Ammon's horn (tissue), 1 donor: Measurements from ENCODE around the gene CSF1.
"Not testable (repeated sequence)": the region's sequence is repeated elsewhere in the genome, so short reads cannot be mapped to it uniquely, and the experiment has no call there.

Experiments used
- DNase-seq: peaks from one replicate; pipeline ENCODE4 v3.0.0-alpha.2; 2016; ENCODE audit warnings: low spot score

Gene CSF1

DNA sequence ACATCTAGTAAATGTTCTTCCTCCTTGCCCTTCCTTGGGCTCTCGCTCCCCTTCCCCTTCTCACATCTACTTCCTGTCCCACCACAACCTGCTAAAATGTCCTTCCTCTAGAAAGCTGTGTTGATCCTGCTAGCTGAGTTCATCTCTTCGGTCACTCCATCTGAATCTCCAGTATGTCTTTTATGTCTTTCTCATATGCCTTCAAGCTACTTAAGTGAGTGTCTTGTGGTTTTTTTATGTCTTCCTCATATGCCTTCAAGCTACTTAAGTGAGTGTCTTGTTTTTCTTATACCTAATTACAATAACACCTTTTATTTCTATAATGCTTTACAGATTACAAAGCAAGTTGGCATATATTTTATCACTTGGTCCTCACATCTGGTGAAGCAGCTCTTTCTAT is 33.9 kb downstream of the CSF1 start:
- DNase-seq, result no peak

DNA sequence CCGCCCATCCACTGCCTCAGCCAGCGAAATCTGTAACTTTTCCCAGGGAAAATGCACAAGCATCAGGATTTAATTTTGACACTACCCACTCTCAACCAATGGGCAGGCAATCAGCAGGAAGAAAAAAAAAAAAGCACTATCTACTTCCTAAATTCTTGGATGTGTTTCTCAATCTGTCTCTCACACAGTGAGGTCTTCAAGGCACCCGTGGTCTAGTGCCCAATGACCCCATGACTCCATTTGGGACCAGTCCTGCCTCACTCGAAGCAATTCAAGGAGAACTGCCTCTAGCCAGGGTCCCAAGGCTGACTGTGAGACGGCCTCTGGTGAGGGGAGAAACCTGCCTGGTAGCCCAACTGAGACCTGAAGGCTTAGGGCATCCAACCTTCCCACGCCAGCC is 35.9 kb downstream of the CSF1 start:
- DNase-seq, result no peak

DNA sequence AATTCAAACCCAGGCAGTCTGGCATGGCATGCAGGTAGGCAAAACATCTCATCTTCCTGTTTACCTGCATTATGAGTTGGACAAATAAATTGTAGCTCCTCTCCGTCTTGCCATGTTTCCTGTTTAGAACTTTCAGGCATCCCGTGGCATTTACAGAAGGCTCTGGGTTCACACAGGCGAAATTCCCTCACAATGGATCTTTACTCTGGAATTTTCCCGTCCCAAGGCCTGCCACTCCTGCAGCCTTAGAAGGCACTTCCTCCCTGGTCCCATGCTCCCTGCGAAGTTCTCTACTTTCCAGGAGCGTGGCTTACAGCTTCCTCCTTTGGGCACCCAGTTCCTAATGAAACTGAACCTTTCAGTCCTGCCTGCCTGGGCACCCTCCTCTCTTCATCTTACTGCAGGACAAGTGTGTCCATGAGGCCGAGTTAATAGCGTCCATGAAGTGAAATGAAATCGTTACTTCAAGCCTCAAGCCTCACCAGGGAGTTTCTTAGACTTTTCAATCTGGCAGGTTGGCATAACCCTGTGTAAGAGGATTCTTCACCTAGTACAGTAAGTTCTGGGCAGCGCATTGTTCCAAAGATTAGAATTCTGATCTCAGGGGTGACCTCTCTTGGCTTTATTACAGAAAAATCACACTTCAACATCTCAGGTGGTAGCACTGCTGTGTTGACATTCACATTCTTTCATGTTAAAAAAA is 37.1 kb downstream of the CSF1 start:
- no peak for DNase-seq

GRCh38 chr1:109948285-109948630 is 37.6 kb downstream of the CSF1 start:
- no peak for DNase-seq

DNA sequence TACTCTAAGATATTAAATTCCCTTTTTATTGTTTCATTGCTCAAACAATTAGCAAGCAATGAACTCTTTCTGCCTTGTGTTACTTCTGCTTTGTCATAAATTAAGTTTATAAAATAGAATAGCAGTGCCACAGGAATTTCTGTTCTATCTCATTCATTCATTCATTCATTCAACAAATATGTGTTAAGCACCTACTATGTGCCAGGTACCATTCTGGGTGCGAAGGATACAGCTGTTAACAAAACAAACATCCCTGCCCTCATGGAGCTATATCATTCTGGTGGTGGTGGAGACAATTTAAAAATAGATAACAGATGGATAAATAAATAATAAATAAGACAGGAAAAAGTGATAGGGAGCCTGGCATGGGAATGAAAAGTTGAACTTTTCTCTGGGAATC is 39.4 kb downstream of the CSF1 start:
- no peak for DNase-seq

DNA sequence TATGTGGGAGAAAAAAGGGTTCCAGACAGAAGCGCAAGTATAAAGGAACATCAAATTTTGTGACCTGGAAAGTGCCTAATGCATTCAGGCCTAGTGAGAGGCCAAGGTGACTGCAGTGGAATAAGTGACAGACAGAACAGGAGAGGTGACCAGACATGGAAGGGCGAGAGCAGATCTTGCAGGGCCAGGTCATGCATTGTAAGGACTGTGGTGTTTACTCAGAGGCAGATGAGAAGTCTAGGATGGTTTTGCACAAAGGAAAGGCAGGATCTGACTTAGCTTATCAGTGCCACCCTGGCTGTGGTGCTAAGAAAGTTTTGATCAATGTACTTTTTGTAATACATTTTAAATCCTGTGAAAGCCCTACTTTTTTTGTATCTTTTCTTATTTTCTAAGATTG is 39.9 kb downstream of the CSF1 start:
- DNase-seq, result no peak

GRCh38 chr1:109951501-109951900 is 40.9 kb downstream of the CSF1 start:
- DNase-seq, result not testable (repeated sequence)

DNA sequence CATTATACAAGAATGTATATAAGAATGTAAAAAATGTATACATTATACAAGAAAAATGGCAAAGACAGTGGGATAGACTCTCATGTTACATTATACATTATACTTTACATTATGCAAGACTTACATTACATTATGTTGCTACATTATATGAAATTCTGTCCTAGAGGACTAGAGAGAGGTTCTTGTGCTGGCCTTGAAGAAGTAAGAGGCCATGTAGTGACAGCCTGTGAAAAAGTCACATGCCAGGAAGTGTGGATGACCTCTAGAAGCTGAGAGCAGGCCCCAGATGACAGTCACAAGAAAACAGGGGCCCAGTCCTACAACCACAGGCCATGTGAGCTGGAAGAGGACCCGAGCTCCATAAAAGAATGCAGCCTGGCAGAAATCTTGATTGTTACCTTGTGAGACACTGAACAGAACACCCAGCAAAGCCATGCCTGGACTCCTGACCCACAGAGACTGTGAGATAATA is 43.4 kb downstream of the CSF1 start:
- no peak for DNase-seq

DNA sequence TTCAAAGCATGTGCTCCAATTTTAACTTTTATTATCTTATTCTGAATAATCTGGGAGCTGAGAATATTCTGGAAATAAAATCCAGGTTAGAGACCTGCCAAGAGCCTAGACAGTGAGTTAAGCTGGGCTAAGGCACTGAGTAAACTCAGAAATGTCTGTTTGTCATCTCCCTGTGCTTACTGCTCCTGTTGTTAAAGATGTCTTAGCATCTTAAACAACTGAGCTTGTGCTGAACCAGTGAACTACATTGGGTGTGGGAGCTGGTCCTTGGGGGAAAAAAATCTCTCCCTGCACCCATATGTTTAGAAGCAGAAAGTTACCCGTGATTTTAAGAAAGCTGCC is 49.0 kb downstream of the CSF1 start:
- no peak for DNase-seq

- DNase-seq, result no peak
Observed at GRCh38 chr1:109959974-109960744, 49.5 kb downstream of the CSF1 start.

- DNase-seq, result no peak
Observed at GRCh38 chr1:109960745-109961094, 50.1 kb downstream of the CSF1 start.

DNA sequence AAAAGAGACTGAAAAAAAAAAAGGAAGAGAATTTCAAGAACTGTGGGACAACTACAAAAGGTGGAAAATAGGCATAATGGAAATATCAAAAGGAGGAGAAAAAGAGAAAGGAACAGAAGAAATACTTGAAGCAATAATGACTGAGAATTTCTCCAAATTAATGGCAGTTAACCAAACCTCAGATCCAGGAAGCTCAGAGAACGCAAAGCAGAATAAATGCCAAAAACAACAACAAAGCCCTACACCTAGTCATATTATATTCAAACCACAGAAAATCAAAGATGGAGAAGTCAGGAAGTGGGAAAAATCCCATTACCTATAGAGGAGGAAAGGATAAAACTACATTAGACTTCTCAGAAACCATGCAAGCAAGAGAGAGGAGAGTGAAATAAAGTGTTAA is 53.2 kb downstream of the CSF1 start:
- no peak for DNase-seq

DNA sequence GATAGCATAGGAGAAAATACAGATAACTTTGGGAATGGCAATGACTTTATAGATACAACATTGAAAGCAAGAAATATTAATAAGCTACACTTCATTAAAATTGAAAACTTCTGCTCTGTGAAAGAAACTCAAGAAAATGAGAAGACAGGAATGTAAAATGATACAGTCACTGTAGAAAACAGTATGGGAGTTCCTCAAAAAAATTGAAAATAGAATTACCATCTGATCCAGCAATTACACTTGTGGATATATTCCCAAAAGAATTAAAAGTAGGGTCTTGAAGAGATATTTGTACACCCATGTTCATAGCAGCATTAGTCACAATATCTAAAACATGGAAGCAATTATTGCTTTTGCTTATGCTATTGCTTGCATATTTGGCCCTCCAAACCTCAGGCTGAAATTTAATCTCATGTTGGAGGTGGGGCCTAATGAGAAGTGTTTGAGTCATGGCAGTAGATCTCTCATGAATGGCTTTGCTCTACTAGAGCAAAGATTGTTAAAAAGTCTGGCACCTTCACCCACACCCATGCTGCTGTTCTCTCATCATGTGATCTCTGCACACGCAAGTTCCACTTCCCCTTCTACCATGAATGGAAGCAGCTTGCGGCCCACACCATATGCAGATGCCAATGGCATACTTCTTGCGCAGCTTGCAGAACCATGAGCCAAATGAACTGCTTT is 58.6 kb downstream of the CSF1 start:
- DNase-seq, result no peak

DNA sequence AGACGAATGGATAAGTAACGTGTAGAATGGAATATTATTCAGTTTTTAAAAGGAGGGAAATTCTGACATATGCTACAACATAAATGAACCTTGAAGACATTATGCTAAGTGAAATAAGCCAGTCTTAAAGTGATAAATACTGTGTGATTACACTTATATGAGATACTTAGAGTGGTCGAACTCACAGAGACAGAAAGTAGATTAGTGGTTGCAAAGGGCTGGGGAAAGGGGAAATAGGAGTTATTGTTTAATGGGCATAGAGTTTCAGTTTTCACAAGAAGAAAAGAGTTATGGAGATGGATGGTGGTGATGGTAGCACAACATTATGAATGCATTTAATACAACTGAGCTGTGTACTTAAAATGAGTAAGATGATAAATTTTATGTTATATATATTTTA is 59.3 kb downstream of the CSF1 start:
- DNase-seq, result no peak

GRCh38 chr1:109971559-109971958 is 60.9 kb downstream of the CSF1 start:
- no peak for DNase-seq

- DNase-seq, result no peak
Observed at GRCh38 chr1:109974191-109974590, 63.5 kb downstream of the CSF1 start.

- DNase-seq, result no peak
Observed at GRCh38 chr1:109975718-109976117, 65.1 kb downstream of the CSF1 start.

DNA sequence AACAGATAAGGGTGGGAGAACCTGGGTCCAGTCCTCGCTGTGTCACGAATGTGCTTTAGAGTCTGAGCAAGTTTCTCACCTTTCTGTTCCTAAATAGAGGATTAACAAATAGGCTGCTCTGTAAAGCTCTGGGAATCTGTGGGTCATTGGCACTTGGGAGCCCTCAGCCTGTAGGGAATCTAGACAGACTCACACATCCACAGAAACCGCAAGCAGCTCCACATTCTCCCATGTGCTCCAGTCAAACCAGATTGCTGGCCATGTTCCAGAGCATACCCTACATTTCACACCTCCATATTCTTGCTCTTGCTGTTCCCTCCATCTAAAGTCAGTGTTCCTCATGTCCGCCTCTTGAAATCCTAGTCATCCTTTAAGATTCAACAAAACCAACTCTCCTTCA is 66.1 kb downstream of the CSF1 start:
- DNase-seq, result no peak

DNA sequence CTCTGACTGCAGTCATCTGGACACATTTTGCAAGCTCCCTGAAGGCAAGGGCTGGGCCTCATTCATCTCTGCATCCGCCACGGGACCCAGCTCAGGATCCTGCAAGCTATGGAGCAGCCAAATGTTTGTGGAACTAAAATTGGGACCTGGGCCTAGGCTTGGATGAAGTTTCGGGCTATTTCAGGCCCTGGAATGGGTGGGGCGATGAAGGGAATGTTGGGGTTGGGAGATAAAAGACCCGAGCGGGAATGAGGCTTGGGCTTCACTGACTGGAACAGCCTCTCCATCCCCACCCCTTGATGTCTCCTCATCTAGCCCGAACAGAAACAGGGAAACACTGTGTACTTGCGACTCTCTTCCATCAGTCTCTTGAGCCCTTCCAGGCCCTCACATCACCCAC is 66.6 kb downstream of the CSF1 start:
- DNase-seq, result no peak

GRCh38 chr1:109977657-109978378 is 67.2 kb downstream of the CSF1 start:
- DNase-seq, result no peak

DNA sequence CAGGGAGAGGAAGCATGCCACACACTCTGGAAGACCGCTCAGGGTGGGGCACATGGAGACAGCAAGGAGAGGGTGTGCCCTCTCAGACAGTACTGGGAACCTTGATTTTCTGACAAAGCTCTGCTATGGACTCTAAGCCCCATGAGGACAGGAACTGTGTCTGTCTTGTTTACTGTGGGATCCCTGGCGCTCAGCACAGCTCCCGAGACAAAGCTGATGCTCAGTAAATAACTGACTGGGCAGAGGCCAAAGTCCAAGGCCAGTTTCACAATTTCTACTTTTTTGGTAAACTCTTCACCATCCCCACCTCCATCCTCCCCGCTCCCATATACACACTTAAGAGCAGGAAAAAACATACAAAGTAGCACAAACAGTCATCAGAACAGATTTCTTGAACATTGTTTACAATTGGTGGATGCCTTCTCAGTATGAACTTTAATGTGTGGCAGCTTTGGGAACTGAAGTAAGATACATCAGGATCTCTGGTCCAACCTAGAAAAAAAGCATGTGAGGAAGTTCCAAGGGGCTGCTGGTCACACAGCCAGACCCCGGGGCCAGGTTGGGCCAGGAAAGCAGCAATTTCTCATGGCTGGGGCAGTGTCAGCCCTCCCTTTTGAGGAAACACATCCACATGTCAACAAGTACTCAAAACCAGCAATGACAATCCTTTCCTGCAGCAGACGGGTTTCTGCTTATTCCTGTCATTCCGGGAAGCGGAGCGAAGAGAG is 68.3 kb downstream of the CSF1 start:
- DNase-seq, result no peak

DNA sequence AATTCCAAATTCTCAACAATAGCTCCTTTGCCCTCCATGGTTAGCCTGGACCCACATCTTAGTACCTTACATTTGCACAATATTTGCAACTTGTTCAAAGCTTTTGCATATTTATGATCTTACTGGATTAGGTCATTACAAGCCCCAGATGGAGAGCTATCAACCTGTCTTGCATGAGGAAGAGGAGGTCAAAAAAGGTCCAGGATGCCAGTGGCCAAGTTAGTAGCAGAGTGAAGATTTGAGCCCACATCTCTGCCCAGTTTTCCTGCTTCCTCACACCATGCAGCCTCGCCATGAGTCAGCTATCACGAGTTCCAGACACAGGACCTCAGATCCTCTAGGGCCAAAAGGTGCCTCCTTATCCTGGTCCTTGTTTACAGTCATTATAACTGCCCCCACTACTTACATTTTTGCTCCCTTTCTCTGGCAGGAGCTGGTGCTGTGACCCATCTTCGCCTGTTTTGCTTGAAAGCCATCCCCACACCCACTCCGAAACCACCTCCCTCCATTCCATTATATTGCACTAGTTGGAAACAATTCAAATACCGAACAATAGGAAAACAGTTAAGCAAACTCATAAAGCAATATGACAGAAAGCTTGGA is 68.9 kb downstream of the CSF1 start:
- no peak for DNase-seq
